HepG2 (cell line): ENCODE data around the gene ADCY9. TPM values are rescaled to one million over a fixed set of nuclear protein-coding genes. Genes with fewer than 3 reads are reported as not detected.

Experiments used
- CBFB ChIP-seq: sonication (generic); formaldehyde crosslinking; IDR thresholded peaks from 2 replicates; pipeline ENCODE4 v1.4.0; 2020; ENCODE audit warnings: missing genetic modification reagents
- E2F2 ChIP-seq: sonication (generic); formaldehyde crosslinking; IDR thresholded peaks from 2 replicates; pipeline ENCODE4 v1.4.0; 2020; ENCODE audit warnings: missing genetic modification reagents, borderline replicate concordance
- GMEB1 ChIP-seq: sonication (generic); formaldehyde crosslinking; IDR thresholded peaks from 2 replicates; pipeline ENCODE4 v1.5.1; 2020; ENCODE audit warnings: missing genetic modification reagents, mild to moderate bottlenecking, borderline replicate concordance
- KLF9 ChIP-seq: IDR thresholded peaks from 2 replicates; pipeline ENCODE4 v1.6.1; 2016; ENCODE audit warnings: low read depth
- MEIS1 ChIP-seq: sonication (generic); formaldehyde crosslinking; IDR thresholded peaks from 2 replicates; pipeline ENCODE4 v1.9.0; 2021; ENCODE audit warnings: mild to moderate bottlenecking, missing genetic modification reagents, moderate library complexity, borderline replicate concordance
- POLR2AphosphoS2 ChIP-seq: IDR thresholded peaks from 2 replicates; pipeline ENCODE4 v1.6.1; 2011; ENCODE audit warnings: low read depth, low read length, improper control_type of control experiment
- RXRB ChIP-seq: IDR thresholded peaks from 2 replicates; pipeline ENCODE4 v1.6.1; 2016; ENCODE audit warnings: borderline replicate concordance, missing genetic modification reagents, missing compliant biosample characterization
- U2AF1 ChIP-seq: fragments of 200-400 bp; formaldehyde crosslinking; optimal IDR thresholded peaks from 2 replicates; pipeline ENCODE3; 2017; ENCODE audit warnings: mild to moderate bottlenecking, low read depth, low read length
- ZBTB34 ChIP-seq: sonication (generic); formaldehyde crosslinking; IDR thresholded peaks from 2 replicates; pipeline ENCODE4 v1.8.0; 2022; ENCODE audit warnings: mild to moderate bottlenecking, missing genetic modification reagents
- ZBTB40 ChIP-seq, 2 experiments: fragments of 450-650 bp in 1 of 2; sonication (generic) in 1 of 2; formaldehyde crosslinking in 1 of 2; IDR thresholded peaks; 2 replicates each; pipeline versions ENCODE4 v1.6.1 to v1.8.0; 2016 to 2022; ENCODE audit warnings: antibody characterized with exemption in 1 of 2, mild to moderate bottlenecking in 1 of 2, missing genetic modification reagents in 1 of 2
- ZFP41 ChIP-seq: sonication (generic); formaldehyde crosslinking; IDR thresholded peaks from 2 replicates; pipeline ENCODE4 v1.4.0; 2020; ENCODE audit warnings: mild to moderate bottlenecking, missing genetic modification reagents, borderline replicate concordance
- ZFP62 ChIP-seq: sonication (generic); formaldehyde crosslinking; IDR thresholded peaks from 2 replicates; pipeline ENCODE4 v1.4.0; 2020; ENCODE audit warnings: missing genetic modification reagents
- ZNF343 ChIP-seq: sonication (generic); formaldehyde crosslinking; IDR thresholded peaks from 2 replicates; pipeline ENCODE4 v1.4.0; 2020; ENCODE audit warnings: mild to moderate bottlenecking, missing genetic modification reagents
- polyA plus RNA-seq, 8 experiments: library from polyadenylated mRNA; depleted of rRNA in 3 of 8; stranded (reverse) in 7 of 8; unstranded in 1 of 8; fragments of >200 nt; fragmentation: Illumina TruSeq in 4 of 8; extraction: Trizol in 4 of 8; gene quantifications; 2 replicates each; pipeline versions ENCODE4 v1.2.1 to v1.2.3, GENCODE V29; 2011 to 2016; ENCODE audit warnings: low read depth in 4 of 8, missing spikeins in 1 of 8, mixed read lengths in 1 of 8; ENCODE audit not compliant: insufficient read depth in 1 of 8
- total RNA-seq, 5 experiments: library from RNA; depleted of rRNA; stranded (reverse); fragments of >200 nt; fragmentation: Illumina TruSeq; extraction: Trizol; gene quantifications; 2 replicates each; pipeline ENCODE4 v1.2.3, GENCODE V29; 2016; ENCODE audit warnings: low read depth in 1 of 5
- TF ChIP-seq, protein P1 (sequence below): sonication (generic); formaldehyde crosslinking; IDR thresholded peaks from 2 replicates; pipeline ENCODE4 v1.8.1; 2023; ENCODE audit warnings: mild to moderate bottlenecking, missing genetic modification reagents

ADCY9 gene
- total and polyA plus RNA-seq, 2 of the 13 experiments (the other 11 are each of a cell fraction or from before 2014, with no cell fraction given): 11.2 to 13.9 TPM

GRCh38 chr16:4157376-4157825, 41.2 kb upstream of the ADCY9 start (continued):
- TF ChIP-seq ZBTB40 (IDR thresholded peaks at IDR 0.05) (no peak), ZBTB40 (CRISPR knock-in tag; IDR thresholded peaks at IDR 0.05) (no peak), GMEB1 (CRISPR knock-in tag) (no peak), CBFB (CRISPR knock-in tag) (no peak), MEIS1 (CRISPR knock-in tag) (no peak), ZFP62 (CRISPR knock-in tag) (no peak), ZBTB34 (CRISPR knock-in tag) (no peak), U2AF1 (no peak), RXRB (CRISPR knock-in tag) (peak; percentile 76; the same call in 1 of the 2 replicates), E2F2 (CRISPR knock-in tag) (no peak), ZFP41 (CRISPR knock-in tag) (no peak), KLF9 (CRISPR knock-in tag) (no peak), POLR2AphosphoS2 (no peak), ZNF343 (CRISPR knock-in tag) (no peak)
- TF ChIP-seq, protein P1, sequence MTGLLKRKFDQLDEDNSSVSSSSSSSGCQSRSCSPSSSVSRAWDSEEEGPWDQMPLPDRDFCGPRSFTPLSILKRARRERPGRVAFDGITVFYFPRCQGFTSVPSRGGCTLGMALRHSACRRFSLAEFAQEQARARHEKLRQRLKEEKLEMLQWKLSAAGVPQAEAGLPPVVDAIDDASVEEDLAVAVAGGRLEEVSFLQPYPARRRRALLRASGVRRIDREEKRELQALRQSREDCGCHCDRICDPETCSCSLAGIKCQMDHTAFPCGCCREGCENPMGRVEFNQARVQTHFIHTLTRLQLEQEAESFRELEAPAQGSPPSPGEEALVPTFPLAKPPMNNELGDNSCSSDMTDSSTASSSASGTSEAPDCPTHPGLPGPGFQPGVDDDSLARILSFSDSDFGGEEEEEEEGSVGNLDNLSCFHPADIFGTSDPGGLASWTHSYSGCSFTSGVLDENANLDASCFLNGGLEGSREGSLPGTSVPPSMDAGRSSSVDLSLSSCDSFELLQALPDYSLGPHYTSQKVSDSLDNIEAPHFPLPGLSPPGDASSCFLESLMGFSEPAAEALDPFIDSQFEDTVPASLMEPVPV (CRISPR knock-in tag): no peak
